ENCODE data around the gene TMEM202.

Gene TMEM202

DNA sequence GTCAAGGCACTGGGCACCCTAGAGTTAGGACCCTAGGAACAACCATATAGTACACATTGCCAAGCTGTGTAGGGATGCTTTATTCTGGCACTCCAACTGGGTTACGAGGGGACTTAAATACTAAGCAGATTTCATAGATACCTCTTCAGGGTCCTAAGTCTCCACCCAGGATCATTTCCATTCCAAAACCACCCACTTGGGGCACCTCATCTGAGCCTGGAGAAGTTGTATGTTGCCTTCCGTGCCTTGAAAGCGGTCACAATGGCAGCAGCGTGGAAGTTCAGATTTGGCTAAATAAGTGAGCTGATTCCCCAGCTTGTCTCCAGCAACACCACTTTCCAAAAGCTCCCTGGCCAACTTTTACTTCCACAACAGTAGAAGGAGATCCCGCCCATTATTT is 4.6 kb downstream of the TMEM202 start:
- H2AFZ ChIP-seq (ENCODE audit: low read length): no peak overlapping the region
- no peaks in the 10 kb centered on the region for H3K4me1 ChIP-seq (ENCODE audit: insufficient read depth, low read length, poor library complexity, severe bottlenecking)
- H3K4me2 ChIP-seq (ENCODE audit: low read depth, low read length, poor library complexity, severe bottlenecking): no peak overlapping the region
- no peaks in the 10 kb centered on the region for H3K9me2 ChIP-seq (replicated peaks; ENCODE audit: low read depth, low read length)
- no peaks in the 10 kb centered on the region for H3K79me2 ChIP-seq (ENCODE audit: insufficient read depth, low read length)
- H3K9me3 ChIP-seq (ENCODE audit: insufficient read depth, low read depth, low read length): no peaks in the 10 kb centered on the region
- H3K4me3 ChIP-seq (ENCODE audit: low read length, poor library complexity, severe bottlenecking): no peak overlapping the region
- no peaks in the 10 kb centered on the region for H3K36me3 ChIP-seq (ENCODE audit: insufficient read depth, low read length)
- H3F3A ChIP-seq (ENCODE audit: low read depth): no peaks in the 10 kb centered on the region
- TF ChIP-seq, protein P1, sequence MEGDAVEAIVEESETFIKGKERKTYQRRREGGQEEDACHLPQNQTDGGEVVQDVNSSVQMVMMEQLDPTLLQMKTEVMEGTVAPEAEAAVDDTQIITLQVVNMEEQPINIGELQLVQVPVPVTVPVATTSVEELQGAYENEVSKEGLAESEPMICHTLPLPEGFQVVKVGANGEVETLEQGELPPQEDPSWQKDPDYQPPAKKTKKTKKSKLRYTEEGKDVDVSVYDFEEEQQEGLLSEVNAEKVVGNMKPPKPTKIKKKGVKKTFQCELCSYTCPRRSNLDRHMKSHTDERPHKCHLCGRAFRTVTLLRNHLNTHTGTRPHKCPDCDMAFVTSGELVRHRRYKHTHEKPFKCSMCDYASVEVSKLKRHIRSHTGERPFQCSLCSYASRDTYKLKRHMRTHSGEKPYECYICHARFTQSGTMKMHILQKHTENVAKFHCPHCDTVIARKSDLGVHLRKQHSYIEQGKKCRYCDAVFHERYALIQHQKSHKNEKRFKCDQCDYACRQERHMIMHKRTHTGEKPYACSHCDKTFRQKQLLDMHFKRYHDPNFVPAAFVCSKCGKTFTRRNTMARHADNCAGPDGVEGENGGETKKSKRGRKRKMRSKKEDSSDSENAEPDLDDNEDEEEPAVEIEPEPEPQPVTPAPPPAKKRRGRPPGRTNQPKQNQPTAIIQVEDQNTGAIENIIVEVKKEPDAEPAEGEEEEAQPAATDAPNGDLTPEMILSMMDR (conservative IDR thresholded peaks at IDR 0.05; ENCODE audit: low read length): no peak
- no peak for TF ChIP-seq EZH2phosphoT487 (IDR thresholded peaks at IDR 0.05; ENCODE audit: borderline replicate concordance)
- H4K20me1 ChIP-seq (ENCODE audit: insufficient read depth, low read length, poor library complexity, severe bottlenecking): no peaks in the 10 kb centered on the region
- H3K9ac ChIP-seq (ENCODE audit: low read depth, low read length, poor library complexity, severe bottlenecking): no peak overlapping the region
- H3K27me3 ChIP-seq (ENCODE audit: insufficient read depth, low read length, poor library complexity, severe bottlenecking): no peaks in the 10 kb centered on the region

DNA sequence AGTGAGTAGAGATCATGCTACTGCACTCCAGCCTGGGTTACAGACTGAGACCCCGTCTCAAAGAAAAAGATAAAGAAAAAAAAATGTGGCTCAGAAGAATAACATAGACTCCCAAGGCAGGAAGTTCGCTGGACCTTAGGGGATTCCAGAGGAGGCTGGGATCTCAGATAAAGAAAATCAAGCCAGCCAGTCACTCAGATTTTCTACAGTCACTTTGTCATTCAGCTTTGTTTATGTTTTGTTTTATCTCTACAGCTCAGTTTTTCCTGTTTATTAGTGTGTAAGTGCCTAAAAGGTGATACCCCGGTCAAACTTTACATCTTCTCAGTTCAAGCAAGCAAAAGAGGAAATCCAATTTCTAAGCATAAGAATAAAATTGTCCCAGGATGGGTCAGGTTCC is 6.3 kb downstream of the TMEM202 start:
- Histone ChIP-seq H3K4me1 (ENCODE audit: insufficient read depth, low read length, poor library complexity, severe bottlenecking) (no peaks in the 10 kb centered on the region), H3K9ac (ENCODE audit: low read depth, low read length, poor library complexity, severe bottlenecking) (no peak overlapping the region), H3K9me2 (replicated peaks; ENCODE audit: low read depth, low read length) (no peaks in the 10 kb centered on the region), H4K20me1 (ENCODE audit: insufficient read depth, low read length, poor library complexity, severe bottlenecking) (no peaks in the 10 kb centered on the region), H3K4me2 (ENCODE audit: low read depth, low read length, poor library complexity, severe bottlenecking) (no peak overlapping the region), H3K79me2 (ENCODE audit: insufficient read depth, low read length) (no peaks in the 10 kb centered on the region), H3K36me3 (ENCODE audit: insufficient read depth, low read length) (no peaks in the 10 kb centered on the region), H3K27me3 (ENCODE audit: insufficient read depth, low read length, poor library complexity, severe bottlenecking) (no peaks in the 10 kb centered on the region), H3K9me3 (ENCODE audit: insufficient read depth, low read depth, low read length) (no peaks in the 10 kb centered on the region), H2AFZ (ENCODE audit: low read length) (no peak overlapping the region), H3K4me3 (ENCODE audit: low read length, poor library complexity, severe bottlenecking) (no peak overlapping the region), H3F3A (ENCODE audit: low read depth) (no peaks in the 10 kb centered on the region)
- TF ChIP-seq, protein P1 (conservative IDR thresholded peaks at IDR 0.05; ENCODE audit: low read length): no peak
- TF ChIP-seq EZH2phosphoT487 (IDR thresholded peaks at IDR 0.05; ENCODE audit: borderline replicate concordance): no peak

DNA sequence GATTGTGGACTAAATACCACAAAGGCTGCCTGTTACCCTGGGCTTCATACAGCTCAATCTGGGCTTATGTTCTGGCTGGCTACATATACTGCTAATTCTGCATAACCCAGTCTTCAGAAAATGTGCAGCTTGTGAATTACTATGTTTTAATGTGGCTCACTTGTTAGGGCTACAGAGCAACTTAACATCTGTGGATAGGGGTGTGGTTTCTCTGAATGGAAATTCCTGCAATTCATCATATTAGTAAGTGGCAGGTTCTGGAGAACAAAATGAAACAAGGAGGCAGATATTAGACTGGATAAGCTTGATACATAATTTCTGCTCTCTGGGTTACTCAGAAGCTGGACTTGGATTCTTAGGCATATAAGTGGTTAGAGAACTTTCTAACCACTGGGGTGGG is 6.7 kb downstream of the TMEM202 start:
- H3K79me2 ChIP-seq (ENCODE audit: insufficient read depth, low read length): no peaks in the 10 kb centered on the region
- no peak overlapping the region for H2AFZ ChIP-seq (ENCODE audit: low read length)
- H3K4me3 ChIP-seq (ENCODE audit: low read length, poor library complexity, severe bottlenecking): no peak overlapping the region
- H3F3A ChIP-seq (ENCODE audit: low read depth): no peaks in the 10 kb centered on the region
- H3K9me2 ChIP-seq (replicated peaks; ENCODE audit: low read depth, low read length): no peaks in the 10 kb centered on the region
- H3K27me3 ChIP-seq (ENCODE audit: insufficient read depth, low read length, poor library complexity, severe bottlenecking): no peaks in the 10 kb centered on the region
- H3K36me3 ChIP-seq (ENCODE audit: insufficient read depth, low read length): no peaks in the 10 kb centered on the region
- TF ChIP-seq EZH2phosphoT487 (IDR thresholded peaks at IDR 0.05; ENCODE audit: borderline replicate concordance): no peak
- TF ChIP-seq, protein P1 (conservative IDR thresholded peaks at IDR 0.05; ENCODE audit: low read length): no peak
- H3K4me2 ChIP-seq (ENCODE audit: low read depth, low read length, poor library complexity, severe bottlenecking): no peak overlapping the region
- no peaks in the 10 kb centered on the region for H3K4me1 ChIP-seq (ENCODE audit: insufficient read depth, low read length, poor library complexity, severe bottlenecking)
- H4K20me1 ChIP-seq (ENCODE audit: insufficient read depth, low read length, poor library complexity, severe bottlenecking): no peaks in the 10 kb centered on the region
- no peaks in the 10 kb centered on the region for H3K9me3 ChIP-seq (ENCODE audit: insufficient read depth, low read depth, low read length)
- H3K9ac ChIP-seq (ENCODE audit: low read depth, low read length, poor library complexity, severe bottlenecking): no peak overlapping the region

Measured in Loucy (cell line).